AG04450 (cell line): Measurements from ENCODE around the gene GPR176. TPM values are rescaled to one million over a fixed set of nuclear protein-coding genes. Genes with fewer than 3 reads are reported as not detected.

Source experiments
- CTCF ChIA-PET: fragments of 300-600, 350-600 bp; formaldehyde crosslinking; extraction: SDS; loops from one replicate; lab custom pipeline; 2022; ENCODE audit warnings: antibody characterized with exemption, inconsistent platforms; lab: Charles Lee
- POLR2A ChIA-PET: fragments of 350-600 bp; formaldehyde crosslinking; extraction: SDS; loops from one replicate; lab custom pipeline; 2021; ENCODE audit warnings: antibody characterized with exemption, inconsistent platforms; lab: Yijun Ruan, JAX
- DNase-seq: peaks from one replicate; pipeline ENCODE4 v3.0.0-alpha.2; 2011; ENCODE audit warnings: low read depth, low spot score
- H3K27ac ChIP-seq: one replicate; pipeline ENCODE4 v1.5.1; 2012; ENCODE audit warnings: low read depth, low read length, control low read depth
- H3K27me3 ChIP-seq: one replicate; pipeline ENCODE4 v1.6.0; 2012; ENCODE audit warnings: low read length; ENCODE audit not compliant: control insufficient read depth, insufficient read depth
- H3K4me3 ChIP-seq: 2 replicates; pipeline ENCODE4 v1.5.1; 2011; ENCODE audit warnings: mild to moderate bottlenecking, low read depth, low read length, control low read depth
- H3K9me3 ChIP-seq: 2 replicates; pipeline ENCODE4 v1.5.1; 2012; ENCODE audit warnings: low read length; ENCODE audit not compliant: control insufficient read depth, insufficient read depth
- CTCF ChIP-seq: IDR thresholded peaks from 2 replicates; pipeline ENCODE4 v1.5.1; 2011; ENCODE audit warnings: low read depth, low read length, control low read depth, inconsistent platforms
- polyA plus RNA-seq: library from polyadenylated mRNA; depleted of rRNA; stranded (reverse); fragments of >200 nt; gene quantifications from 2 replicates; pipeline ENCODE4 v1.2.3, GENCODE V29; 2011

Gene GPR176
- polyA plus RNA-seq, 1 experiment: 83.9 TPM

GRCh38 chr15:39873978-39874377 is 46.1 kb downstream of the GPR176 start:
- no peak overlapping the region for H3K27ac ChIP-seq
- H3K9me3 ChIP-seq: no peaks in the 10 kb centered on the region
- ChIA-PET CTCF (interaction anchor here (0.7 to 1.1 kb wide), 4 partner anchors 14 to 87 kb away, joined by 3 to 6 read pairs (median 4); no protein-coding TSS in a partner anchor), POLR2A (no interaction called here)
- DNase-seq: no peak
- no peaks in the 10 kb centered on the region for H3K27me3 ChIP-seq
- no peak for TF ChIP-seq CTCF
- no peak overlapping the region for H3K4me3 ChIP-seq

- no peak for DNase-seq
- TF ChIP-seq CTCF: no peak
- no peaks in the 10 kb centered on the region for H3K9me3 ChIP-seq
- no peaks in the 10 kb centered on the region for H3K27me3 ChIP-seq
- ChIA-PET CTCF (no interaction called here), POLR2A (no interaction called here)
- H3K4me3 ChIP-seq: no peak overlapping the region
- no peak overlapping the region for H3K27ac ChIP-seq
Observed at GRCh38 chr15:39870537-39870936, 49.5 kb downstream of the GPR176 start.

GRCh38 chr15:39869858-39870515 is 50.1 kb downstream of the GPR176 start:
- CTCF ChIA-PET: no interaction called here
- H3K27ac ChIP-seq: no peak overlapping the region
- H3K4me3 ChIP-seq: no peak overlapping the region
- H3K9me3 ChIP-seq: no peaks in the 10 kb centered on the region
- POLR2A ChIA-PET: no interaction called here
- TF ChIP-seq CTCF: no peak
- DNase-seq: no peak
- H3K27me3 ChIP-seq: no peaks in the 10 kb centered on the region

GRCh38 chr15:39869254-39869653 is 50.8 kb downstream of the GPR176 start:
- ChIA-PET CTCF (no interaction called here), POLR2A (no interaction called here)
- Histone ChIP-seq H3K9me3 (no peaks in the 10 kb centered on the region), H3K27ac (no peak overlapping the region), H3K27me3 (no peaks in the 10 kb centered on the region), H3K4me3 (no peak overlapping the region)
- TF ChIP-seq CTCF: no peak
- DNase-seq: no peak

GRCh38 chr15:39868396-39868795 is 51.7 kb downstream of the GPR176 start:
- ChIA-PET POLR2A (no interaction called here), CTCF (no interaction called here)
- no peak overlapping the region for H3K4me3 ChIP-seq
- no peak for TF ChIP-seq CTCF
- H3K9me3 ChIP-seq: no peaks in the 10 kb centered on the region
- DNase-seq: no peak
- H3K27ac ChIP-seq: no peak overlapping the region
- H3K27me3 ChIP-seq: no peaks in the 10 kb centered on the region
